ENCODE measurements around the gene TMEM184B.
A peak's percentile ranks its signal among the peaks of the same experiment; 100 is the strongest.
"Not testable (repeated sequence)": the region's sequence is repeated elsewhere in the genome, so short reads cannot be mapped to it uniquely, and the experiment has no call there.

Gene TMEM184B

DNA sequence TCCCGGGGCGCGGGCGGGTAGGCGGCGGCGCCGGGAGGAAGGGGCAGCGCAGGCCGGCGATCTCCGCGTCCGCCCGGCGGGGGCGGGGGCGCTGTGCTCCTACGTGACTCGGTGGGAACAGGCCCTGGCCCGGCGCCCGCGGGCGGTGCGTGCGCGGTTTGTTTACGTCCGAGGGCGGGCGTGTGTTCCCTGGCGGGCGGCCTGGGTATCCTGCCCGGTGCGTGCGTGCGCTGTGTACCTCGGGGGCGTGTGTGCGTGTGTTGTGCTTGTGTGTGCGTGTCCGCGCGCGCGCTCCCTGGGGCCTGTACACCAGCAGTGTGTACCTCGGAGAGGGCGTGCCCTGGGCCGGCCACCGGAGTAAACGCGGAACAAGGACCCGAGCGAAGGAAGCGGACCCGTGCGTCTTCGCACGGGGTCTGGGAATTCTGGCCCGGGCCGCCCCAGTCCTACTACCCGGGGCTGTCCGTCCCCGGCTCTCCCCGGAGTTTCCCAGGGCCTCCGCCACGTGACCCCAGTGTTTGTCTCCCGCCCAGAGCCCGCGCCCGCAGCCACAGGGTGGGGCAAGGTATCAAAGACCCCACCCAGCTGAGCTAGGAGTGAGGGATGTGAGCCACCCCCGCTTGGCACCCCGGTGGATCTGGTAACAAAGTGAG, 70.2 kb downstream of the TMEM184B start:
- DNase-seq = peak in 5 of 6 experiments; percentile 32 to 58 (median 38)

DNA sequence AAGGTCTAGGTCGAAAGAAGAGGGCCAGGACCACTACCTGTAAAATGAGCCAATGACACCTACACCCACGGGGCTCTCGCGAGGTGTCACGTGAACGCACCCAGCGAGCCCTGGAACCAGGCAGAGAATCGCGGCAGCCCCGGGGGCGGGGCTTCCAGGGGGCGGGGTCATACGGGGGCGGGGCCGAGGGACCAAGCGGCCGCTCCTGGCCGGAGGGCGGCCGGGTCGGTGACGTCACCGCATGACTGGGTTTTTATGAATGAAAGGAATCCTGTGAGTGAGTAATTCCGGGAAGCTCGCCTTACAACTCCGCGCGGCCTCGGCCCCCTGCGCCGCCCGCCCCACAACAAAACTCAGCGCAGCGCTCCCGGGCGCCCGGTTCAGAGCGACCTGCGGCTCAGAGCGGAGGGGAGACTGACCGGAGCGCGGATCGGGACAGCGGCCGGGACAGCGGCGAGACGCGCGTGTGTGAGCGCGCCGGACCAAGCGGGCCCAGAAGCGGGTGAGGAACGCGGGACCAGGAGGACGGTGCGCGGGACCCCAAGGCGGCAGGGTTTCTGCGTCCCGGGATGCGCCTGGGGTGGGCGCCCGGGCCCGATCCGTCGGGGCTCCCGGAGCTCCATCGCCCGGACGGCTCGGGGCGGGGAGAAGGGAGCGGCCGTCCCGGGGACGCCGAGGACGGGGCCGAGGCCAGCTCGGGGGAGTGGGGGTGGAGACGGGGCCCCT, 70.9 kb downstream of the TMEM184B start, which contains the start of gene MAFF:
TSS of gene MAFF (plus strand) at position 284 of the 726 bp plus-strand sequence. CDS start 11,860 bp downstream, outside the sequence.
- peak; percentile 63 to 87 (median 79) for DNase-seq

- DNase-seq = no peak
Measured at GRCh38 chr22:38201371-38201710, 71.5 kb downstream of the TMEM184B start.

DNA sequence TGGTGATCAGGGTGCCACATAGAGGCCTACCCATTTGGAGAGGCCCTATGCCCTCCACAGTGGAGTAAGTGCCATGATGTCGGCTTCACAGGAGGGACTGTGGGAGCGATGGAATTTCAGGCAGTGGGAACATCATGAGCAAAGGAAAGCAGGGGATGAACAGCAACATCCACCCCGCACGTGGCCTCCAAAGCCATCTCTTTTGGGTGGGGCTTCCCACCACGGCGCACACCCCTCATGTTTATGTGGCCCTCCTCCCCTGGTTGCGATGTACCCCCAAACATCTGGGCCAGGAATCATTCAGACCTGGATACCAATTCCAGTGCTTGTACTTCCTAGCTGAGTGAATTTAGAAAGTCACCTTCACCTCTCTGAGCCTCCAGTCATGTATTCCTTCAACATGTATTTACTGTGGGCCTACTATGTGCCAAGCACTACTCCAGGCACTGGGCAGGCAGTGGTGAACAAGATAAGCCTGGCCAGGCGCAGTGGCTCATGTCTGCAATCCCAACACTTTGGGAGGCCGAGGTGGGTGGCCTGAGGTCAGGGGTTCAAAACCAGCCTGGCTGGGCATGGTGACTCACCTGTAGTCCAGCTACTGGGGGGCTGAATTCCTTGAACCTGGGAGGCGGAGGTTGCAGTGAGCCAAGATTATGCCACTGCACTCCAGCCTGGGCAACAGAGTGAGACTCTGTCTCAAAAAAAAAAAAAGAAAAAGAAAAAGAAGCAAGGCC, 72.8 kb downstream of the TMEM184B start:
- no peak for DNase-seq

DNA sequence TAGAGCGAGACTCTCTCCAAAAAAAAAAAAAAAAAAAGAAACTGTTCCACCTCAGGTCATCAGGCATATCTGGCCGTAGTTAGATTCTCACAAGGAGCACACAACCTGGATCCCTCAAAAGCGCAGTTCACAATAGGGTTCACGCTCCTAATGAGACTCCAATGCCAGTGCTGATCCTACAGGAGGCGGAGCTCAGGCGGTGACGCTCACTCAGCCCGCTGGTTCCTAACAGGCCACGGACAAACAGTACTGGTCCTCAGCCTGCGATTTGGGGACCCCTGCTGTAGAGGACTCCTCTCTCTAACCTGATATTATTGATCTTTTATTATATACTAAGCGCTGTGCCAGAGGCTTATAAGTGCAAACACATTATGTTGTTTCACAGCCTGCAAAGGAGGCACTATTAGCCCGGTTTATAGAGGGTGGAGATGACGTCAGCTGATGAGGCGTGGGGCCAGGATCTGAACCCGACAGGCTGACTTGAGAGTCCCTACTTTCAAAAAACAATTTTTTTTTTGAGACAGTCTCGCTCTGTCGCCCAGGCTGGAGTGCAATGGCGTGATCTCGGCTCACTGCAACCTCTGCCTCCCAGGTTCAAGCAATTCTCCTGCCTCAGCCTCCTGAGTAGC, 75.9 kb downstream of the TMEM184B start:
- DNase-seq = no peak

DNA sequence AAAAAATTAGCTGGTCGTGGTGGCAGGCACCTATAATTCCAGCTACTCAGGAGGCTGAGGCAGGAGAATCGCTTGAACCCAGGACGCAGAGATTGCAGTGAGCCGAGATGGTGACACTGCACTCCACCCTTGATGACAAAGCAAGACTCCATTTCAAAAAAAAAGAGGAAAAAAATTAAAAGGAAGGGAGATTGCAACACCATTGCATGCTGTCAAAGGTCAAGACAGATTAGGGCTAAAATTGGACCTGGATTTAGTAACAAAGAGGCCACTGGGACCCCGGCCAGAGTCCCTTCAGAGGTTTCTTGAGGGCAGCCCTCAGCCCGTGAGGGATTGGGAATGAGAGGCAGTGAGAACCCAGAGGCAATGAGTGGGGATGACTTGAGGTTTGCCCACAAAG, 79.2 kb downstream of the TMEM184B start:
- no peak for DNase-seq

GRCh38 chr22:38192475-38192863, 80.3 kb downstream of the TMEM184B start:
- DNase-seq = no peak

DNA sequence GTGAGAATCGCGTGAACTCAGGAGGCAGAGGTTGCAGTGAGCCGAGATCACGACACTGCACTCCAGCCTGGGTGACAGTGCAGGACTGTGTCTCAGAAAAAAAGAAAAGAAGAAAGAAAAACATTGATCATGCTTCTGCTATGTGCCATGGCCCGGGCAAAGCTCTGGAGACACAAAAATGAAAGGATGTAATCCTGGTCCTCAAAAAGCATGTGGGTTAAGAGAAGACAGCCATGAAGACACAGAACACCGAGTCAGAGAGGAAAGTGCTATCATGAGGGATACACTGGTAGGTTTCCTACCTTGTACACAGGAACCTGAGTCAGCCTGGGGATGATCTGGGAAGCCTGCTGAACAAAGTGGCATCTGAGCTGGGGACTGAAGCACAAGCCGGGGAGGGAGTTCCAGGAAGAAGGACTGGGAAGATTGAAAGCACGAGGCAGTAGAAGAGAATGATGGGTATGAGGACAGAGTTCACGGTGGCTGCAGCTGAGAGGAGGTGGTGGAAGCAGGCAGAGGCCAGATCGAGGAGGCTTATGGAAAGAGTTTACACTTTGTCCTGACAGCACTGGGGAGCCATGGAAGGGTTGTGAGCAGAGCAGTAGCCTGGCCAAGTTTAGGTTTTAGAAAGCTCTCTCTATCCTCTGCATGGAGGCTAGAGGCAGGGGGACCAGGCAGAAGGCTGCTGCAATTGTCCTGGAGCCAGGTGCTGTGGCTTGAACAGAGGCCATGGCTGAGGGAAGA, 80.9 kb downstream of the TMEM184B start:
- no peak for DNase-seq

GRCh38 chr22:38191055-38191454, 81.8 kb downstream of the TMEM184B start:
- no peak for DNase-seq

DNA sequence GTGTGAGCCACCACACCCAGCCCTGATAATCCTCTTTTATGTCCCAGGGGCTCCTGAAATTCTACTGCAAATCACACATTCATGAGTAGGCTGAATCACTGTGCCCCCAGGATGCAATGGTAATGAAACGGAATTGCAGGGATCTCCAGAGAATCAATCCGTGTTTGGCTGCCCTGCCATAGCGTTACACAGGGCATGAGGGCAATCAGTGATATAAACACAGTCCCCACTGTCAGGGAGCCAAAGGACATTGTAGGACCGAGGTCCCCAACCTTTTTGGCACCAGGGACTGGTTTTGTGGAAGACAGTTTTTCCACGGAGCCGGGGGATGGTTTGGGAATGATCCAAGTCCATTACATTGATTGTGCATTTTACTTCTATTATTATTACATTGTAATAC, 82.2 kb downstream of the TMEM184B start:
- no peak for DNase-seq

- DNase-seq = no peak
Measured at GRCh38 chr22:38189104-38189503, 83.7 kb downstream of the TMEM184B start.

GRCh38 chr22:38187413-38188212, 85.2 kb downstream of the TMEM184B start:
- no peak for DNase-seq

- DNase-seq = no peak
Measured at GRCh38 chr22:38186429-38186828, 86.4 kb downstream of the TMEM184B start.

- no peak for DNase-seq
Measured at GRCh38 chr22:38184788-38185187, 88.0 kb downstream of the TMEM184B start.

DNA sequence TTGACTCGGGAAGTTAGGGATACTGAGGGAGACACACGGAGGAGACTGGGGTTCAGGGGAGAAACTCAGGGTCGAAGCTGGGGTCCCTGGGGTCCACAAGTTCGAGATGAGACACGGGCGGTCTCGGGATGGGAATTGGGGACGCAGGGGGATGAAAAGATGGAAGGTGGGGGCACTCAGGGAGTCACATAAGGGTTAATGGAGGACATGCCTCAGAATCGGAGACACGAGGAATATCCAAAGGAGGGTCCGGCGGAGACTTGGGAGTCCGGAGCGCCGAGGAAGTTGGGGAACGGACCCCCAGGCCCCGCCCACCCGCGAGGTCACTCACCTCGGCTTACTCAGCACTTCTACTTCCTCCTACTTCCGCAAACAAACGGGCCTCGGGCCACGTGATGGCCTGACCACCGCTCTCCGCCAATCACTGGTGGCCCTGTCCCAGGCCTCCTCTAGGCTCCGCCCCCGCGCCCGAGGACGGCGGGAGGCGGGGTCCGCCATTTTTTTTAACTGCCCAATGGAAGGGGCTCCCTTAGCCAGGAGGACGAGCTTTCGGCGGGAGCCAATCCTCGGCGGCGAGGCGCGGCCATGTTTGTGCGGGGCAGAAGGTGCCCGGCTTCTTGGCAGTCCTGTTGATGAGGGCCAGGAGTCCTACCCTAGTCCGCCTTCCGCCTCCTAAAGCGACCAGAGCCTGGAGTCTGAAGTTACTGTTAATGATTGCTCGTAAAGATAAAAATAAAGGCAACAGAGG, 91.2 kb downstream of the TMEM184B start, which contains the start of gene PLA2G6:
TSS of gene PLA2G6 (minus strand) at position 378 of the 748 bp plus-strand sequence. CDS start 12,404 bp downstream, outside the sequence.
- DNase-seq = peak; percentile 82 to 93 (median 88)

DNA sequence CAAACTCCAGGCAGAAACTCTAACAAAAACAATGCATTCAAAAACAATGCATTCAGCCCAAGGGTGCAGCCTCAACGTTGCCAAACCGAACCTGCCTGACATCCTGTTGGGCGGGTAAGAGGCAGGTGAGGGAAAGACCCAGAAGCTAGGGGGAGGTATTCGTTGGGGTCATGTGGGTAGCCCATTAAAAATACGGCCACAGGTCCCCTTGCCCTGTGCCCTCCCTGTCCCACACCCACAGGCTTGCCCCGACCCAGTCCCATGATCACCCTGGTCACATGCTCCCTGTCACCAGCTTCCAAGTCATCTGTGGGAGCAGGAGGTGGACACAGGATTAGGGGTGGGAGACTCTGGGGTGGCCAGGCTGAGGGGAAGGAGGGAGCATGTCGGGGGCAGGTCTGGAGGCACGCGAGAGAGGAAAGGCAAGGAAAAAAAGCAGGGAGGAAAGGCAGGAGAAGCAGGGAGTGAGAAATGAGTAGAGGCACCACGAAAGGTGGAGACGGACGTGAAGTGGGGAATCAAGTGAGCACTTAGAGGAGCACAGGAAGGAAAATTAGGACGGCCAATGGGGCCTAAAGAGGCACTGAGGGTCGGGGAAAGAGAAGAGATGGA, 91.9 kb downstream of the TMEM184B start:
- peak in 5 of 6 experiments; percentile 12 to 54 (median 36) for DNase-seq

- DNase-seq = not testable (repeated sequence)
Measured at GRCh38 chr22:38178605-38178937, 94.2 kb downstream of the TMEM184B start.

- DNase-seq = no peak
Measured at GRCh38 chr22:38177926-38178604, 94.7 kb downstream of the TMEM184B start.

GRCh38 chr22:38177571-38177925, 95.3 kb downstream of the TMEM184B start:
- not testable (repeated sequence) for DNase-seq

- no peak for DNase-seq
Measured at GRCh38 chr22:38177044-38177443, 95.8 kb downstream of the TMEM184B start.
